Erythroblast (primary cell): ENCODE measurements around the gene NPTX1.

Experiments
- GATA1 ChIP-seq: IDR thresholded peaks from 2 replicates; pipeline ENCODE4 v1.6.1; 2011; ENCODE audit warnings: low read depth, mild to moderate bottlenecking, control low read depth, low read length, moderate library complexity
- POLR2A ChIP-seq: IDR thresholded peaks from 2 replicates; pipeline ENCODE4 v1.6.1; 2011; ENCODE audit warnings: mild to moderate bottlenecking, low read length

- TF ChIP-seq POLR2A (no peak), GATA1 (no peak)
Measured at GRCh38 chr17:80473701-80474100, 2.7 kb downstream of the NPTX1 start.
